Fibroblast of lung (primary cell): ENCODE results near the gene SENP5. TPM values are rescaled to one million over a fixed set of nuclear protein-coding genes. Genes with fewer than 3 reads are reported as not detected.
"Not testable (repeated sequence)": the region's sequence is repeated elsewhere in the genome, so short reads cannot be mapped to it uniquely, and the experiment has no call there.

Experiments
- DNase-seq, 2 donors: peaks; one replicate each; pipeline versions ENCODE4 v3.0.0 to v3.0.0-alpha.2; 2010; ENCODE audit warnings: low read depth in 2 of 2
- H2AFZ ChIP-seq: 2 replicates; pipeline ENCODE4 v1.5.1; 2012; ENCODE audit warnings: low read length, control low read depth, inconsistent platforms
- H3K27ac ChIP-seq: 2 replicates; pipeline ENCODE4 v1.5.1; 2011; ENCODE audit warnings: low read length, control low read depth; ENCODE audit not compliant: insufficient read depth
- H3K27me3 ChIP-seq: 2 replicates; pipeline ENCODE4 v1.5.1; 2011; ENCODE audit warnings: mild to moderate bottlenecking, low read length; ENCODE audit not compliant: control insufficient read depth, insufficient read depth
- H3K36me3 ChIP-seq: 2 replicates; pipeline ENCODE4 v1.5.1; 2011; ENCODE audit warnings: low read length; ENCODE audit not compliant: control insufficient read depth, insufficient read depth
- H3K4me1 ChIP-seq: 2 replicates; pipeline ENCODE4 v1.5.1; 2011; ENCODE audit warnings: low read length; ENCODE audit not compliant: control insufficient read depth, insufficient read depth; ENCODE audit errors: extremely low read depth
- H3K4me2 ChIP-seq: 2 replicates; pipeline ENCODE4 v1.5.1; 2011; ENCODE audit warnings: low read length, control low read depth; ENCODE audit not compliant: insufficient read depth; ENCODE audit errors: extremely low read depth
- H3K4me3 ChIP-seq, 4 experiments: fragments of 200-600 bp in 1 of 4; sonication (generic) in 1 of 4; replicated peaks in 1 of 4; 2 replicates each; pipeline ENCODE4 v1.5.1; 2011 to 2016; ENCODE audit warnings: low read length in 4 of 4, low read depth in 3 of 4, mild to moderate bottlenecking in 3 of 4, control low read depth in 2 of 4, inconsistent platforms in 1 of 4, mixed read lengths in 1 of 4; ENCODE audit not compliant: insufficient read depth in 1 of 4; ENCODE audit errors: control extremely low read depth in 1 of 4
- H3K79me2 ChIP-seq: 2 replicates; pipeline ENCODE4 v1.5.1; 2012; ENCODE audit warnings: mild to moderate bottlenecking, low read length, inconsistent platforms; ENCODE audit not compliant: control insufficient read depth, insufficient read depth
- H3K9ac ChIP-seq: 2 replicates; pipeline ENCODE4 v1.5.1; 2011; ENCODE audit warnings: mild to moderate bottlenecking, low read length, control low read depth; ENCODE audit not compliant: insufficient read depth
- H3K9me3 ChIP-seq: 2 replicates; pipeline ENCODE4 v1.5.1; 2012; ENCODE audit warnings: low read depth, low read length; ENCODE audit not compliant: control insufficient read depth, insufficient read depth
- H4K20me1 ChIP-seq: 2 replicates; pipeline ENCODE4 v1.5.1; 2011; ENCODE audit warnings: low read length; ENCODE audit not compliant: control insufficient read depth, insufficient read depth; ENCODE audit errors: extremely low read depth
- CTCF ChIP-seq, 2 donors: IDR thresholded peaks in 1 of 2; conservative IDR thresholded peaks in 1 of 2; 1 replicate in 1 of 2; 2 replicates in 1 of 2; pipeline ENCODE4 v1.5.1; 2011 to 2012; ENCODE audit warnings: low read length in 2 of 2, control low read depth in 1 of 2, inconsistent platforms in 1 of 2, low read depth in 1 of 2, mild to moderate bottlenecking in 1 of 2
- EZH2 ChIP-seq: IDR thresholded peaks from 2 replicates; pipeline ENCODE4 v1.5.1; 2012; ENCODE audit warnings: low read length, control low read depth, mild to moderate bottlenecking; ENCODE audit errors: missing control alignments
- polyA plus RNA-seq, 2 donors: library from polyadenylated mRNA; depleted of rRNA in 1 of 2; stranded (reverse) in 1 of 2; unstranded in 1 of 2; fragments of >200 nt; gene quantifications; 2 replicates each; pipeline ENCODE4 v1.2.1, GENCODE V29; 2011 to 2012; ENCODE audit warnings: missing spikeins in 1 of 2
- total RNA-seq: library from RNA; depleted of rRNA; stranded (reverse); fragments of >200 nt; gene quantifications from 2 replicates; pipeline ENCODE4 v1.2.1, GENCODE V29; 2014

The SENP5 gene
- total and polyA plus RNA-seq, 2 donors (not counting 1 experiment from before 2014, with no cell fraction given) = 18.6 to 43.8 TPM

GRCh38 chr3:196835086-196835485 lies 32.6 kb upstream of the SENP5 start:
- TF ChIP-seq CTCF (conservative IDR thresholded peaks at IDR 0.05 in 1 of 2, IDR thresholded peaks at IDR 0.05 in 1 of 2; ENCODE audit: low read depth in 1 of 2, low read length in 2 of 2) = no peak
- no peak for TF ChIP-seq EZH2
- Histone ChIP-seq H3K9me3 (no peaks in the 10 kb centered on the region), H2AFZ (no peak overlapping the region), H3K9ac (no peak overlapping the region), H3K4me3 (no peak overlapping the region), H3K27me3 (no peaks in the 10 kb centered on the region), H4K20me1 (no peaks in the 10 kb centered on the region), H3K79me2 (no peaks in the 10 kb centered on the region), H3K4me1 (no peaks in the 10 kb centered on the region), H3K27ac (no peak overlapping the region), H3K36me3 (no peaks in the 10 kb centered on the region), H3K4me2 (no peak overlapping the region)
- no peak for DNase-seq

DNA sequence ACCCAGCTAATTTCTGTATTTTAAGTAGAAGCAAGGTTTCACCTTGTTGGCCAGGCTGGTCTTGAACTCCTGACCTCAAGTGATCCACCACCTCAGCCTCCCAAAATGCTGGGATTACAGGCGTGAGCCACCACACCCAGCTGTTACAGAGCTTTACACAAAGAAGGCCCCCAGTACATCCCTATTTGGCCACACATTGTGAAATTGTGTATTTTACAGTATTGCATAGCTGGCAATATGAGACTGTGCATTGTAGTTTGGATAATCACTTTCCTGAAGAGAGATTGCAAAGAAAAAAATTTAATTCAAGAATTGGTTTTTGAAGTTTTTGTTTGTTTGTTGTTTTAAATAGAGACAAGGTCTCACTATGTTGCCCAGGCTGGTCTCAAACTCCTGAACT lies 31.1 kb upstream of the SENP5 start:
- not testable (repeated sequence) for H2AFZ ChIP-seq, H3K9ac ChIP-seq, H3K4me3 ChIP-seq, H3K27ac ChIP-seq, H3K4me2 ChIP-seq, H3K4me1 ChIP-seq, H4K20me1 ChIP-seq, H3K79me2 ChIP-seq, H3K36me3 ChIP-seq, H3K27me3 ChIP-seq, DNase-seq, H3K9me3 ChIP-seq

GRCh38 chr3:196837819-196838420 lies 29.8 kb upstream of the SENP5 start:
- Histone ChIP-seq H3K36me3 (no peaks in the 10 kb centered on the region), H2AFZ (no peak overlapping the region), H3K79me2 (no peaks in the 10 kb centered on the region), H3K4me3 (no peak overlapping the region), H3K27ac (no peak overlapping the region), H3K9me3 (no peaks in the 10 kb centered on the region), H3K9ac (no peak overlapping the region), H3K27me3 (no peaks in the 10 kb centered on the region), H3K4me2 (no peak overlapping the region), H4K20me1 (no peaks in the 10 kb centered on the region), H3K4me1 (no peaks in the 10 kb centered on the region)
- DNase-seq = peak; percentile 32 to 69
- TF ChIP-seq EZH2 (no peak), CTCF (conservative IDR thresholded peaks at IDR 0.05 in 1 of 2, IDR thresholded peaks at IDR 0.05 in 1 of 2; ENCODE audit: low read depth in 1 of 2, low read length in 2 of 2) (peak; percentile 83)

GRCh38 chr3:196839351-196839750 lies 28.4 kb upstream of the SENP5 start:
- H3K4me3 ChIP-seq, H3K4me1 ChIP-seq, H3K9ac ChIP-seq, H4K20me1 ChIP-seq, H3K27ac ChIP-seq, H3K79me2 ChIP-seq, H3K36me3 ChIP-seq, H3K4me2 ChIP-seq, H3K27me3 ChIP-seq, H2AFZ ChIP-seq, H3K9me3 ChIP-seq, DNase-seq: not testable (repeated sequence)
